GM04503 (cell line): ENCODE results near the gene PDE7B.

Source experiments
- DNase-seq: peaks from one replicate; pipeline ENCODE4 v3.0.0-alpha.2; 2012; ENCODE audit warnings: low read depth

The PDE7B gene

GRCh38 chr6:135935941-135936601 lies 84.6 kb downstream of the PDE7B start:
- no peak for DNase-seq

GRCh38 chr6:135936606-135937005 lies 85.1 kb downstream of the PDE7B start:
- peak; percentile 71 for DNase-seq

GRCh38 chr6:135937106-135937505 lies 85.6 kb downstream of the PDE7B start:
- DNase-seq, result no peak

- no peak for DNase-seq
Observed at GRCh38 chr6:135938576-135939207, 87.2 kb downstream of the PDE7B start.

- DNase-seq, result no peak
Observed at GRCh38 chr6:135939208-135939591, 87.7 kb downstream of the PDE7B start.

GRCh38 chr6:135940616-135941167 lies 89.2 kb downstream of the PDE7B start:
- no peak for DNase-seq

- no peak for DNase-seq
Observed at GRCh38 chr6:135941275-135942025, 89.9 kb downstream of the PDE7B start.

- no peak for DNase-seq
Observed at GRCh38 chr6:135944120-135944519, 92.6 kb downstream of the PDE7B start.

GRCh38 chr6:135946674-135947073 lies 95.2 kb downstream of the PDE7B start:
- no peak for DNase-seq

- DNase-seq, result no peak
Observed at GRCh38 chr6:135950669-135951068, 99.2 kb downstream of the PDE7B start.

- no peak for DNase-seq
Observed at GRCh38 chr6:135951169-135951568, 99.7 kb downstream of the PDE7B start.

- no peak for DNase-seq
Observed at GRCh38 chr6:135953818-135954217, 102.3 kb downstream of the PDE7B start.

- DNase-seq, result no peak
Observed at GRCh38 chr6:135955099-135955498, 103.6 kb downstream of the PDE7B start.

GRCh38 chr6:135962731-135963130 lies 111.2 kb downstream of the PDE7B start:
- no peak for DNase-seq

- no peak for DNase-seq
Observed at GRCh38 chr6:135970750-135971149, 119.2 kb downstream of the PDE7B start.

GRCh38 chr6:135971351-135971750 lies 119.8 kb downstream of the PDE7B start:
- no peak for DNase-seq

GRCh38 chr6:135972150-135972549 lies 120.6 kb downstream of the PDE7B start:
- no peak for DNase-seq

- DNase-seq, result no peak
Observed at GRCh38 chr6:135972586-135972985, 121.1 kb downstream of the PDE7B start.

- no peak for DNase-seq
Observed at GRCh38 chr6:135974426-135974825, 122.9 kb downstream of the PDE7B start.

- DNase-seq, result no peak
Observed at GRCh38 chr6:135976585-135976984, 125.1 kb downstream of the PDE7B start.

- no peak for DNase-seq
Observed at GRCh38 chr6:135983093-135983492, 131.6 kb downstream of the PDE7B start.

GRCh38 chr6:135983718-135984343 lies 132.3 kb downstream of the PDE7B start:
- DNase-seq, result no peak
